ENCODE results near the gene TFB2M.

The TFB2M gene

GRCh38 chr1:246513619-246514343 is 52.3 kb downstream of the TFB2M start:
- DNase-seq, result no peak
- no peak for ATAC-seq

DNA sequence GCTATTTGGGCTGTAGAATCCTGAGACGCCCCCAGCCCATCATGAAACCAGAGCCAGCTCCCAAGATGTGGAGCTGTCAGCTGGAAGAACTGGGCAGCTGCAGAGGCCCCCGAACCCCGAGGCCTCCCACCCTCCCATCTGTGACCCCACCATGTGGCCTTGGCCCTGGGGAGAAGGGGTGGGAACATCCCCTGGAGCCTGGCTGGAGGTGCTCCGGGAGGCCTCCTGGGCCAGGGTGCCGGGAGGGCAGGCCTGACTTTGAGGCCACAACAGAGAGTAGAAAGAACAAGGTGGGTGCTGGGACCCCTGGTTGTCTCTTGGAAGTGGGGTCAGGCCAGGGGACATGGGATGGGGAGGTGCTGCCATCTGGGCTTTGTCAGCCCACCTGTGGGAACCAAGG is 53.0 kb downstream of the TFB2M start:
- DNase-seq (no peak), ATAC-seq (no peak)

DNA sequence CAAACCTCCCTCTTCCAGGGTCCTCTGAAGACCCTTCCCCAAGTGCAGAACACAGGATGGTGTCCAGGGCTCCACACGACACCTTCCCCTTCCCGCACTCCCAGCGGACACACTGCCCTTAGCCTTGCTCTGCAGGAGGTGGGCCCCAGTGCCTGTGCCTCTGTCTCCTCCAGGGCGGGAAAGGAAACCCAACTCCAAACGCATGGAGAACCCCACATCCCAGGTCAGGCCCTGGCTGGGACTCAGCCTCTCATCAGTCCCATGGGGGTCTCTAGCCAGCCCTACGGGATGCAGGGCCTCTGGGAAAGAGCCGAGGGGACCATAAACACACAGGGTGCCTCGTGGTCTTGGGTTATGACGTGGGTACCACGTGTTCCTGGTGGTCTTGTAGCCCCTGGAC is 53.4 kb downstream of the TFB2M start:
- no peak for ATAC-seq
- no peak for DNase-seq

GRCh38 chr1:246512230-246512629 is 53.8 kb downstream of the TFB2M start:
- ATAC-seq (no peak), DNase-seq (no peak)

GRCh38 chr1:246511203-246511602 is 54.9 kb downstream of the TFB2M start:
- ATAC-seq (no peak), DNase-seq (no peak)

DNA sequence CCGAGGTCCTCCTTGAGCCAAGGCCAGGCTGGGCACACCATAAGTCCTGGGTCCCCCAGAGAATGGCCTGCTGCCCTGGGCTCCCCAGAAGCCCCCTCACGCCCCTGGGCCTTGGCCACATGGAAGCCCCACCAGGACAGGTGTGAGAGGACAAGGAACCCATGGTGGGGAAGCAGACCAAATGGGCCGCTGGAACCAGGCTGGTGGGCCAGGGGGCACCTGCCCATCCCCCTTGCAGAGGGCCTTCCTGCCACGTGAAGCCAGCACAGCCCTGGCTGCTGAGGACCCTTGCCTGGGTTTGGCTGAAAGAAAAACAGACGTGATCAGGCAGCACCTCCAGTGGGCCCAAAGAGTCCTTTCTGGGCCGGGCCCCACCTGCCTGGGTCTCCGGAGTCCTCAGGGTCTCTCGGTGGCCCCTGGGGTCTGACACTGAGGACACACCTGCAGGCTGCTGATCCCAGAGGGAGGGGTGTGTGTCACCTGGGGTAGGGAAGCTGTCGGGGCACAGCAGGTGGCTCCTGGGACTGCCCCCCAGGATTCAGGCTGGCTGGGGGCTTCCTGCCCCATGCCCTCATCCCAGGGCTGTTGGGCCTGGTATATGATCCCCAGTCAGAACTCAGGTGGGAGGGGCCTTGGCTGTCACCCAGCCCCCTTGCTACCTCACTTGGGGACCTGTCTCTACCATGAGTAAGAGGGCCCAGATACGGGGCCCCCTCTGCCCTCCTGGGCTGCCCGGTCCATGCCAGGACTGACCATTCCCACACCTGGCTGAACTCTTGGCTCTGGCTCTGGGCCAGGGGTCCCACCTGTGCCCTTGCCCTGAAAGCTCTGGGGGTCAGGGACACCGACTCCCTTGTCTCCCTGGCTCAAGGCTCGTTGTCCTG is 55.7 kb downstream of the TFB2M start:
- no peak for ATAC-seq
- DNase-seq, result no peak

- no peak for ATAC-seq
- DNase-seq, result no peak
Measured at GRCh38 chr1:246508897-246509688, 57.0 kb downstream of the TFB2M start.

DNA sequence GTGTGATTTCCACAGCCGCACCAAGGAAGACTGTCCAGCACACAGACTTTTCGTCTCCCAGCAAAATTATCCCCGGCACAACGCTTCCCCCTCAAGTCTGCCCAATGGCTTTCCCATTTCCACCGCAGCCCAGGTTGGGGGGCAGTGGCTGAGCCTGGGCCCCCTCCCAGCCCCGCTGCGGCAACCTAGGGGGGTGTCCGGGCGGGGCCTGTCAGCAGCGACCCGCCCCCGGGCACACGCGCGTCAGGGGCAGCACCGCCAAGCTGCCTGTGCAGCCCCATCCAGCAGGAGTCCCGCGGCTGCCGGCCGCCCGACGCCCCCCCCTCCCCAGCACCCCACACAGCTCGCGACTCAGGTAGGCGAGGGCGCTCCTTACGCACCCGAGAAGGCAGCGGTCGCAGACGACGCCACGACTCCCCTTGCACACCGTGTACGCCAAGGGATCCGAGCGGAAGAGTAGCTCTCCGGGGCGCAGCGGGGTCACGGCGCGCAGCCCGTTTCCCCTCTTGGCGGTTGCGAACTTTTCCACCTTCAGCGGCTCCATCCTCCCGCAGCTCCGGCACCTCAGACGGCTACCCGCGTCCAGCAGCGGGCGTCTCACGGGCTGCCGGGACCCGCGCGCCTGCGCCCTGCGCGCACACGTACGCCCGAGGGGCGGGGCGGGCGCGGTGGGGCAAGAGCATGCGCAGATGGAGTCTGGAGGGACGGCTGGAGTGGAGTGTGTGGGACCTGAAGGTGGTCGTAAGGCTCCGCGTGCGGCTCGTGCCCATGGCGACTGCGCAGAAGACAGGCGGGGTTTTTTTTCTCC is 59.2 kb downstream of the TFB2M start, which contains the start of gene SMYD3:
Gene SMYD3 (minus strand): TSS at position 606 of the 808 bp plus-strand sequence.
- DNase-seq (peak; percentile 87), ATAC-seq (peak; percentile 92)

GRCh38 chr1:246506367-246506673 is 59.7 kb downstream of the TFB2M start:
- DNase-seq, result no peak
- ATAC-seq, result no peak

- ATAC-seq (no peak), DNase-seq (no peak)
Measured at GRCh38 chr1:246503341-246503740, 62.7 kb downstream of the TFB2M start.

- DNase-seq (no peak), ATAC-seq (peak; percentile 69)
Measured at GRCh38 chr1:246497331-246497915, 68.6 kb downstream of the TFB2M start.

DNA sequence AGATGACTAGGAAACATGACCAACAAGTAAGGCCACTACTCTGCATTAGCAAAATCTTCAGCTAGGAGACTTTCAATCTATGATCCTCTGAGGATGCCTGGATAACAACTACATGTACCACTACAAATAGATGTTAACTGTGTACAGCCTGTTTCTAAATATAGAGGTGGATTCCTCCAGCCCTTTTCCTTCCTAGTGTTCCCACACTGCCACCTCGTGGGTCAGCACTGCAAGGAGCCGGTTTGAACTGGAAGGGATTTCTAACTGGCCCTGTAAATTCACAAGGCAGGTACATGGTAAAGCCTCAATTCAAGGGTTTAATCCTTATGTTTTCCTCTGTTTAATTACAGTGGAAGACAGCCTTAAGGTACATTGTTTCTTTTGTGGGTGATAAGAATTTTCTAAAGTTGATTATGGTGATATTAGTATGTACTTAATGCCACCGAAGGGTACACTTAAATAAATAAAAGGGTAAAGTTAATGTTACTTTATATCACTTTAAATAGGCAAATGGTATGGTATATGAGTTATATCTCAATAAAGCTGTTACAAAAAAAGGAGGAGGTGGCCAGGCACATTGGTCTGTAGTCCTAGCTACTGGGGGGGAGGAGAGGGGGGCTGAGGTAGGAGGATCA is 73.3 kb downstream of the TFB2M start:
- ATAC-seq, result peak; percentile 57

DNA sequence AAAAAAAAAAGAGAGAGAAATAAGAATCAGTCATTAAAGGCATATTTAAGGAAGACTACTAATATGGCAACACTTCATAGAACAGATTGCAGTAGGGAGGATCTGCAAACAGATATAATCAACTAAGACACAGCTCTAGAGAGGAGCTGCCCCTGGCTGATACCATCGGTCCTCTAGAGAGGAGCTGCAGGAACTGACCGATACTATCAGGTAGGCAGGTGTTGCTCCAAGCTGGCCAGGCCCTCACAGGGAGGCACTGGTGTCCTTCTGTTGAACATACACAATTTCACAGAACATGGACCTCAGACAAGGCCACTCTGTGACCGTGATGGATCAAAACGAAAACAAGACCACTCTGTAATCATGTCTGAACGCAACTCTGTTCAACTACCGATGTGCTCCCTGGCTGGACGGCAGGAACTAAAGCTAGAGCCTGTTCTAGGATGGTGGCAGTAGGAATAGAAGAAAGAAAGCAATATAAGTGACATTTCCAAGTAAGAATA is 74.5 kb downstream of the TFB2M start:
- ATAC-seq (no peak), DNase-seq (no peak)

More for the DNA sequence above, 73.3 kb downstream of the TFB2M start:
- peak; percentile 57 for DNase-seq
